ENCODE measurements around the gene TP53I3. TPM values are rescaled to one million over a fixed set of nuclear protein-coding genes. Genes with fewer than 3 reads are reported as not detected.

Gene TP53I3
- total RNA-seq, 2 donors from 2014 or later: 18.5 to 36.8 TPM

DNA sequence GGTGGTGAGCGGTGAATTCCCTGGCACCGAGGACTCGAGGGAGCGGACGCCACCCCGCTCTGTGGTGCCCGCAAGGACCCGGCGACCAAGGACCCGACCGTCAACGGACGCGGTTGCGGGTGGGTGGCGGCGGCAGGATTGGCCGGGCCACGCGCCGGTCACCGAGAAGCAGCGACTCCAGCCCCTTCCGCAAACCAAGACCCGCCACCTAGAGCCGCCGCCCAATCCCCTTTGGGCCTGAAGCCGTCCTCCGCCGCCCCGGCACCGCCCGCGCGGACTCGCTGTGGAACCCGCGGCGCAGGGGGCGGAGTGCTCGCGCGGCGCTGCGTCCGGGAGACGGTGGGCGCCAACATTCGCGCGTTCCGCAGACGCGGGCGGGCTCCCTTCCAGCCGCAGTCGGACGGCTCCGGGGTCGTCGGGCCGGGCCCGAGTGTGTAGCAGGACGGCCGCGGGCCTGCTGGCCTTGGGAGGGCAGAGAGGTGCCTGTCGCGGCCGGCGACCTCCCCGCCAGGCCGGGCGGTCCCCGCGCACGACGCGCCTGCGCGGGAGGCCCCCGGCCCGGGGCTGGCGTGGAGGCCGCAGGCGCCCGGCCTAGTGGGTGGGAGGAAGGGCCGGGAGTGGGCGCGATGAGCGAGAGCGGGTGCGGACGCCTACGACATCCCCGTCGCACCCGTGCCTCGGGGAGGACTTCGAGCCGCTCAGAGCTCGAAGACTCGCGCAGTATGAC, 38.7 kb upstream of the TP53I3 start, which contains the start of the genes FAM228B and PFN4:
TSS of gene FAM228B (plus strand) at position 275 of the 727 bp plus-strand sequence. CDS start 893 bp downstream, outside the sequence.
TSS of gene PFN4 (minus strand) at position 140 of the 727 bp plus-strand sequence. CDS start 799 bp downstream, outside the sequence.
- no peaks in the 10 kb centered on the region for H3K36me3 ChIP-seq (replicated peaks in 1 of 2; ENCODE audit: insufficient read depth in 1 of 2, low read depth in 2 of 2)
- H3K27ac ChIP-seq: peak within 1 kb of the TSS; percentile 80 to 91 (median 82)
- DNase-seq (peak; percentile 87 to 91 (median 89)), ATAC-seq (peak; percentile 98)
- H3K9me3 ChIP-seq: no peaks in the 10 kb centered on the region
- 0% methylated on average over 1 to 87 of the region's 103 CpGs for WGBS, 2 donors
- intact Hi-C loops (cut with DNase I): no loop called here
- H3K27me3 ChIP-seq: no peaks in the 10 kb centered on the region
- TF ChIP-seq, protein P1, sequence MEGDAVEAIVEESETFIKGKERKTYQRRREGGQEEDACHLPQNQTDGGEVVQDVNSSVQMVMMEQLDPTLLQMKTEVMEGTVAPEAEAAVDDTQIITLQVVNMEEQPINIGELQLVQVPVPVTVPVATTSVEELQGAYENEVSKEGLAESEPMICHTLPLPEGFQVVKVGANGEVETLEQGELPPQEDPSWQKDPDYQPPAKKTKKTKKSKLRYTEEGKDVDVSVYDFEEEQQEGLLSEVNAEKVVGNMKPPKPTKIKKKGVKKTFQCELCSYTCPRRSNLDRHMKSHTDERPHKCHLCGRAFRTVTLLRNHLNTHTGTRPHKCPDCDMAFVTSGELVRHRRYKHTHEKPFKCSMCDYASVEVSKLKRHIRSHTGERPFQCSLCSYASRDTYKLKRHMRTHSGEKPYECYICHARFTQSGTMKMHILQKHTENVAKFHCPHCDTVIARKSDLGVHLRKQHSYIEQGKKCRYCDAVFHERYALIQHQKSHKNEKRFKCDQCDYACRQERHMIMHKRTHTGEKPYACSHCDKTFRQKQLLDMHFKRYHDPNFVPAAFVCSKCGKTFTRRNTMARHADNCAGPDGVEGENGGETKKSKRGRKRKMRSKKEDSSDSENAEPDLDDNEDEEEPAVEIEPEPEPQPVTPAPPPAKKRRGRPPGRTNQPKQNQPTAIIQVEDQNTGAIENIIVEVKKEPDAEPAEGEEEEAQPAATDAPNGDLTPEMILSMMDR (IDR thresholded peaks at IDR 0.05): no peak
- TF ChIP-seq POLR2A (IDR thresholded peaks at IDR 0.05): peak; percentile 74 to 79 (median 74)
- H3K4me1 ChIP-seq: peaks cover 12% of the 10 kb centered on the region
- peak within 1 kb of the TSS; percentile 36 to 59 for H3K4me3 ChIP-seq

DNA sequence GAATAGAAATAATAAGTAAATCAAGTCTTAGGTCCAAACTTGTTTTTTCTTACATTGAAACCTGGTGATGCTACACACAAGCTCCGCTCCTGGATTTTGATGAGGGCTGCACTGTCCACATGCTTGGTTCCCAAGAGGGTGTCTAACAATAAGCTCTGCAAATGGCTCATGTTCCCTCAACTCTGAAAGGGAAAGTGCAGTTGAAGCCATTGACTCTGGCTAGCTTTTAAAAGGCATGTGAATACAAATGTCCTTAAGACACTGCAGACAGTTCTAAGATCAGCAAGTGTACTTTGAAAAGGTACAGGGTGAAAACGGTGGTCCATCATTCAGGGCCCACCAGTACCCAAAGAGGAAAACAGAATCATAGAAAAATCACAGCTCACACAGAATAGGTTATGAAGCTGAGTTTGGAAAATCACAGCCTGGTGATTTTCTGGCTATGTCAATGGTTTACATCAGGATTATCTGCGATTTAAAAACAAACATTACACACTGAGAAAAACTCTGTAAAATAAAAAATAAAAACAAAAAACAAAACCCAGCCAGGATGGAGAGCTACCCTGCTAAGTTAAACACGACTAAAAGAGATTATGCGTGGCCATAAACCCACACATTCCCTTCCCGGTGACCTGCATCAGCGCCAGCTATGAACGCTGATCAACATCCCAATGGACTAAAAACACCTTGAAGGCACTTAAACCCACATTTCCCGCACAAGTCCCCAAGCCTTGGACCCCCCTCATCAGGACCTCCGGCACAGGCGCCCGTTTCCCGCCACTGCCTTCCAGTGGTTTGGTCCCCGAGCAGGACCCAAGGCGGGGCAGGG, 37.9 kb upstream of the TP53I3 start:
- intact Hi-C loops (cut with DNase I): no loop called here
- Histone ChIP-seq H3K4me1 (peaks cover 12% of the 10 kb centered on the region), H3K9me3 (no peaks in the 10 kb centered on the region), H3K36me3 (replicated peaks in 1 of 2; ENCODE audit: insufficient read depth in 1 of 2, low read depth in 2 of 2) (no peaks in the 10 kb centered on the region), H3K27ac (peak overlapping the region; percentile 80 to 91 (median 82)), H3K27me3 (no peaks in the 10 kb centered on the region), H3K4me3 (peak overlapping the region; percentile 36 to 59)
- TF ChIP-seq, protein P1 (IDR thresholded peaks at IDR 0.05): no peak
- DNase-seq (no peak), ATAC-seq (peak; percentile 2)
- WGBS, 2 donors: 9 to 14% methylated on average over 10 to 15 of the region's 15 CpGs

DNA sequence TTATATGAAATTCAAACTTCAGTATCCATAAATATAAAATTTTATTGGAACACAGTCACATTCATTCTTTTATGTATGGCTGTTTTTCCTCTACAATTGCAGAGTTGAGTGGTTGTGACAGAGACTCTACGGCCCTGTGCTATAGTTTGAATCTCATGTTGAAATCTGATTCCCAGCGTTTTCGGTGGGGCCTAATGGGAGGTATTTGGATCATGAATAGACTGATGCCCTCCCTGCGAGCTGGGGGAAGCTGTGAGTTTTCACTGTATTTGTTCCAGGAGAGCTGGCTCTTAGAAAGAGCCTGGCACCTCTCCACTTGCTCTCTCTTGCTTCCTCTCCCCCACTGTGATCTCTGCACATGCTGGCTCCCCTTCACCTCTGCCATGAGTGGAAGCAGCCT, 36.8 kb upstream of the TP53I3 start:
- Histone ChIP-seq H3K27ac (no peak overlapping the region), H3K27me3 (no peaks in the 10 kb centered on the region), H3K36me3 (replicated peaks in 1 of 2; ENCODE audit: insufficient read depth in 1 of 2, low read depth in 2 of 2) (no peaks in the 10 kb centered on the region), H3K4me3 (no peak overlapping the region), H3K9me3 (no peaks in the 10 kb centered on the region), H3K4me1 (peaks cover 12% of the 10 kb centered on the region)
- no peak for DNase-seq
- 77 to 82% methylated on average over 4 of the region's 4 CpGs for WGBS, 2 donors
- intact Hi-C loops (cut with DNase I): no loop called here
- no peak for TF ChIP-seq POLR2A (IDR thresholded peaks at IDR 0.05)
- TF ChIP-seq, protein P1 (IDR thresholded peaks at IDR 0.05): no peak
- ATAC-seq: no peak

DNA sequence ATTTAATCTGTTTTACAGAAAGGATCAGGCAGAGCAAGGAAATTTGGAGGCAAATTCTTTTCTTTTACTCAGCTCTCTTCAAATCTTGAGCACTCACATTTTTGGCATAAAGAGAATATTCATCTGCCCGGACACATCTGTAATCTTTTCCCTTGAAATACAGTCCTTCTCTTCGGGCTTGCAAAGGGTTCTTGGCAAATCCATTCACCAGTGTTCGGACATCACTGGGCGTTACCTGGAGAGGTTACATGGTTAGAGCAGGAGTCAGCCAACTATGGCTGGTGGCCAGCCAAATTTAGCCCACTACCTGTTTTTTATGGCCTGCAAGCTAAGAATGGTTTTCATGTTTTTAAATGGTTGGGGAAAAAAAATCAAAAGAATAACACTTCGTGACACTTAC, 36.4 kb upstream of the TP53I3 start:
- Histone ChIP-seq H3K9me3 (no peaks in the 10 kb centered on the region), H3K4me3 (no peak overlapping the region), H3K36me3 (replicated peaks in 1 of 2; ENCODE audit: insufficient read depth in 1 of 2, low read depth in 2 of 2) (no peaks in the 10 kb centered on the region), H3K27me3 (no peaks in the 10 kb centered on the region), H3K27ac (no peak overlapping the region), H3K4me1 (peaks cover 12% of the 10 kb centered on the region)
- TF ChIP-seq, protein P1 (IDR thresholded peaks at IDR 0.05): no peak
- no peak for TF ChIP-seq POLR2A (IDR thresholded peaks at IDR 0.05)
- intact Hi-C loops (cut with DNase I): no loop called here
- WGBS, 2 donors: 88 to 89% methylated on average over 5 of the region's 5 CpGs
- no peak for DNase-seq
- no peak for ATAC-seq
